Karpas-422 (cell line): Measurements from ENCODE around the gene LCN9. TPM values are rescaled to one million over a fixed set of nuclear protein-coding genes. Genes with fewer than 3 reads are reported as not detected.

Source experiments
- DNase-seq: peaks from one replicate; pipeline ENCODE4 v3.0.0-alpha.2; 2015
- H2AFZ ChIP-seq: fragments of 200-600 bp; sonication (generic); 2 replicates; pipeline ENCODE4 v1.6.1; 2014; ENCODE audit warnings: antibody characterized with exemption, low read length, mixed read lengths
- H3K27ac ChIP-seq: fragments of 200-600 bp; sonication (generic); 2 replicates; pipeline ENCODE4 v1.5.1; 2014; ENCODE audit warnings: mild to moderate bottlenecking, low read length, moderate library complexity
- H3K27me3 ChIP-seq: fragments of 200-600 bp; sonication (generic); 2 replicates; pipeline ENCODE4 v1.6.1; 2014; ENCODE audit warnings: low read length, mixed read lengths
- H3K36me3 ChIP-seq: fragments of 200-600 bp; sonication (generic); 2 replicates; pipeline ENCODE4 v1.6.1; 2014; ENCODE audit warnings: low read length, mixed read lengths; ENCODE audit not compliant: insufficient read depth
- H3K4me1 ChIP-seq: fragments of 200-600 bp; sonication (generic); 2 replicates; pipeline ENCODE4 v1.6.1; 2014; ENCODE audit warnings: mild to moderate bottlenecking, low read length, mixed read lengths
- H3K4me2 ChIP-seq: fragments of 200-600 bp; sonication (generic); 2 replicates; pipeline ENCODE4 v1.6.1; 2014; ENCODE audit warnings: low read length, low read depth, mild to moderate bottlenecking; ENCODE audit not compliant: poor library complexity, severe bottlenecking
- H3K4me3 ChIP-seq: fragments of 200-600 bp; sonication (generic); 2 replicates; pipeline ENCODE4 v1.5.1; 2014; ENCODE audit warnings: mild to moderate bottlenecking, antibody characterized with exemption, low read length, mixed read lengths
- H3K79me2 ChIP-seq: fragments of 200-600 bp; sonication (generic); 2 replicates; pipeline ENCODE4 v1.6.1; 2014; ENCODE audit warnings: mild to moderate bottlenecking, low read length, mixed read lengths
- H3K9ac ChIP-seq: fragments of 200-600 bp; sonication (generic); 2 replicates; pipeline ENCODE4 v1.6.0; 2014; ENCODE audit warnings: low read length
- H3K9me2 ChIP-seq: fragments of 200-600 bp; sonication (generic), shearing (Covaris generic); replicated peaks from 2 replicates; pipeline ENCODE4 v1.6.0; 2014; ENCODE audit warnings: mild to moderate bottlenecking, low read length, moderate library complexity; ENCODE audit not compliant: insufficient read depth
- H3K9me3 ChIP-seq: fragments of 300-700, 200-600 bp; sonication (generic); 2 replicates; pipeline ENCODE4 v1.6.1; 2014; ENCODE audit warnings: low read length, mixed read lengths
- H4K20me1 ChIP-seq: fragments of 200-600 bp; sonication (generic); 2 replicates; pipeline ENCODE4 v1.6.1; 2014; ENCODE audit warnings: mild to moderate bottlenecking, antibody characterized with exemption, low read length, low read depth; ENCODE audit not compliant: insufficient read depth
- total RNA-seq: library from RNA; depleted of rRNA; stranded (reverse); fragments of >200 nt; shearing (Covaris generic); gene quantifications from 2 replicates; pipeline ENCODE4 v1.2.3, GENCODE V29; 2014; ENCODE audit warnings: low replicate concordance

Gene LCN9
- total RNA-seq, 1 experiment from 2014 or later = not detected

DNA sequence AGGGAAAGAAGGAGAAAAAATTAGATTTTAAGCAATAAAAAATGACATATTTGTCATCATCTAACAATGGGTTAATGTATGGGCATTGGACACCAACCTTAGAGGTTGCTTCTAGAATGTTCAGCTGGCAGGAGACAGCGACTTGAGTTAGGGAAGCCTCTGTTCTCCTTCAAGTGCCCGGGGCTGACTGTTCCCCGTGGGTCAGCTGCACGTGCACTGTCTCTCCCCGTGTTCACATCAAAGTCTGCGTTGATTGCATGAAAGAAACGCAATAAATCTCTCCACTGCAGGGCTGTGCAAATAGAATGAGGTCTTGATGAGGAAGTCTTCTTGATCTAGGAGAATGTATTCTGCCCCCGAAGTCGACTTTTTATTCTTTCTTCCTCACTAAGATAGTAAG is 23.9 kb upstream of the LCN9 start, which contains the start of gene GLT6D1:
Gene GLT6D1, minus strand, starts transcription at position 345 of the 400 bp plus-strand sequence. CDS start 353 bp downstream, outside the sequence.
- no peak within 1 kb of the TSS for H2AFZ ChIP-seq
- no peaks in the 10 kb centered on the region for H3K36me3 ChIP-seq
- H4K20me1 ChIP-seq = no peaks in the 10 kb centered on the region
- no peak within 1 kb of the TSS for H3K27ac ChIP-seq
- H3K9me2 ChIP-seq = no peaks in the 10 kb centered on the region
- H3K4me1 ChIP-seq = no peaks in the 10 kb centered on the region
- H3K4me2 ChIP-seq = no peak within 1 kb of the TSS
- H3K9ac ChIP-seq = no peak within 1 kb of the TSS
- H3K79me2 ChIP-seq = no peaks in the 10 kb centered on the region
- H3K4me3 ChIP-seq = no peak within 1 kb of the TSS
- DNase-seq = no peak
- no peaks in the 10 kb centered on the region; the same call in 1 of the 2 replicates for H3K27me3 ChIP-seq
- H3K9me3 ChIP-seq = no peaks in the 10 kb centered on the region

DNA sequence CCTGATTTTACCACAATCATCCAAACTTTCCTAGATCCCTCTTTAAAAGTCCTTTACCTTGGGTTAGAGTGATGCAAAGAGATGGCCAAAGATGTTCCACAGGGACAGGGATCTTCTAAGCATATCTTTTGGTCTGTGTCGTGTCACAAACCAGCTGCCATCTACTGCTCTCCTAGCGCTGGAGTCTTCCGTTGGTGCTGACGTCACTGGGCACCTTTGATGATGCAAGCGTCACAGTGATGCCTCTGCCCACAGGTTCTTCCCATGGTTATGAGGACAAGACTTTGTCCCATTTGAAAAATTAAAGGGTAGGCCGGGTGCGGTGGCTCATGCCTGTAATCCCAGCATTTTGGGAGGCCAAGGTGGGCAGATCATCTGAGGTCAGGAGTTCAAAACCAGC is 22.1 kb upstream of the LCN9 start:
- H3K79me2 ChIP-seq = no peaks in the 10 kb centered on the region
- H3K27ac ChIP-seq = no peak overlapping the region
- no peaks in the 10 kb centered on the region for H4K20me1 ChIP-seq
- H3K4me3 ChIP-seq = no peak overlapping the region
- H2AFZ ChIP-seq = no peak overlapping the region
- no peak overlapping the region for H3K4me2 ChIP-seq
- H3K36me3 ChIP-seq = no peaks in the 10 kb centered on the region
- H3K27me3 ChIP-seq = no peaks in the 10 kb centered on the region; the same call in 1 of the 2 replicates
- H3K9me3 ChIP-seq = no peaks in the 10 kb centered on the region
- H3K9me2 ChIP-seq = no peaks in the 10 kb centered on the region
- no peaks in the 10 kb centered on the region for H3K4me1 ChIP-seq
- no peak for DNase-seq
- H3K9ac ChIP-seq = no peak overlapping the region

DNA sequence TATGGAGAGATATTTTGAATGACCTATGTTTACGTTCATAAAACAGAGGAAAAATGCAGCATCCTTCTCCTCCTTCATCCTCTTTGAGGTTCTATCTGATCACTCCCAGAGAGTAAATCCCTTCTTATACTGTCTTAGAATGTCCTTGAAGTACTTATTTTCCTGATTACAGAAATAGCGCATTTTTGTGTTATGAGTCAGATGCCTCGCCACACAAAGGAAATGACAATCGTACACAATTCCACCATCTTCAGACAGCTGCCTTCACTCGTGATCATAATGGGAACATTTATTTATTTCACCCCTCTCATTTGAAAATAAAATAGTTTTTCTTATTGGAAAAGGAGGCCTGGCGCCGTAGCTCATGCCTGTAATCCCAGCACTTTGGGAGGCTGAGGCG is 21.4 kb upstream of the LCN9 start:
- Histone ChIP-seq H4K20me1 (no peaks in the 10 kb centered on the region), H3K4me3 (no peak overlapping the region), H3K9me3 (no peaks in the 10 kb centered on the region), H3K4me1 (no peaks in the 10 kb centered on the region), H3K4me2 (no peak overlapping the region), H2AFZ (no peak overlapping the region), H3K27me3 (no peaks in the 10 kb centered on the region; the same call in 1 of the 2 replicates), H3K9ac (no peak overlapping the region), H3K9me2 (no peaks in the 10 kb centered on the region), H3K27ac (no peak overlapping the region), H3K79me2 (no peaks in the 10 kb centered on the region), H3K36me3 (no peaks in the 10 kb centered on the region)
- DNase-seq = no peak

DNA sequence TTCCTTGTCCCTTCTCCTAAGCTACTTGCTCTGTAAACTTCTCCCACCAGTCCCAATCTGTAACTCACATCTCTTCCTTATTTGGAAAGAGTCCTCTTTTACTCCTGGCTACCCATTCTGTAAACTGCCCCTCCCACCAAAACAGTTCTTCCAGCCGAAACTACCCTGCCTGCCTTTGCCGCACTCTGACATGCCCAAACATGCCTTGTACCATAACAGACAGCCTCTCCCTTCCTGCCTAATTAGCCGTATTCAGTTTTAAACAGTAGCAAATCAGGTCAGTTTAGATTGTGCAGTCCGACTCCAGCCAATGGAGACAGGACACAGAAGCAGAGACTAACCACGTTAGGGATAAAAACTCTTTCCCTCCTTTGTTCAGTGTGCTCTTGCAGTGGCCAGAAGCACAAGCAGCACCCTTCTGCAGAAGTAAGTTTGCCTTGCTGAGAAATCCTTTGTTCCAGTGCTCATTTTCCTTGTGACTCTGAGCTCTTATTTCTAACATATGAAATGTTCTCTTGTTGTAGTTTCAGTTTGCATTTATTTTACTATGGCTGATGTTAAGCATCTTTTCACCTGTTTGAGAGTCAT is 18.4 kb upstream of the LCN9 start:
- no peak overlapping the region for H3K4me2 ChIP-seq
- H3K9ac ChIP-seq = no peak overlapping the region
- H3K36me3 ChIP-seq = no peaks in the 10 kb centered on the region
- no peak overlapping the region for H3K27ac ChIP-seq
- H3K27me3 ChIP-seq = no peaks in the 10 kb centered on the region; the same call in 1 of the 2 replicates
- no peaks in the 10 kb centered on the region for H3K79me2 ChIP-seq
- no peak overlapping the region for H3K4me3 ChIP-seq
- no peak overlapping the region for H2AFZ ChIP-seq
- H3K9me3 ChIP-seq = peaks cover 27% of the 10 kb centered on the region
- H3K9me2 ChIP-seq = no peaks in the 10 kb centered on the region
- no peaks in the 10 kb centered on the region for H4K20me1 ChIP-seq
- H3K4me1 ChIP-seq = no peaks in the 10 kb centered on the region
- DNase-seq = no peak

DNA sequence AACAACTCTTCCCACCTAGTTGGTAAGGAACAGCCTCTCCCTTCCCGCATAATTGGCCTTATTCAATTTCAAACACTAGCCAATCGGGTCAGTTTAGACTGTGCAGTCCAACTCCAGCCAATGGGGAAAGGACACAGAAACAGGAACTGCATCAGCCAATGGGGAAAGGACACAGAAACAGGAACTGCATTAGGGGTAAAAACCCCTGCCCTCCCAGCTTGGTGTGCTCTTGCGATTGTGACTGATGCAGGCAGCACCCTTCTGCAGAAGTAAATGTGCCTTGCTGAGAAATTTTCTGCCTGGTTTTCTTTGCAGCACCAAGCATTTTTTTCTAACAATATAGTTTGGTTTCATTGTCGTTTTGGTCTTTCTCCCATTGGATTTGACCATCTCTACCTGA is 15.2 kb upstream of the LCN9 start:
- Histone ChIP-seq H3K79me2 (no peaks in the 10 kb centered on the region), H3K4me2 (no peak overlapping the region), H4K20me1 (no peaks in the 10 kb centered on the region), H3K9ac (no peak overlapping the region), H3K9me2 (no peaks in the 10 kb centered on the region), H3K27me3 (no peaks in the 10 kb centered on the region; the same call in 1 of the 2 replicates), H3K9me3 (peaks cover 33% of the 10 kb centered on the region), H3K36me3 (no peaks in the 10 kb centered on the region), H3K27ac (no peak overlapping the region), H2AFZ (no peak overlapping the region), H3K4me3 (no peak overlapping the region), H3K4me1 (no peaks in the 10 kb centered on the region)
- DNase-seq = no peak

DNA sequence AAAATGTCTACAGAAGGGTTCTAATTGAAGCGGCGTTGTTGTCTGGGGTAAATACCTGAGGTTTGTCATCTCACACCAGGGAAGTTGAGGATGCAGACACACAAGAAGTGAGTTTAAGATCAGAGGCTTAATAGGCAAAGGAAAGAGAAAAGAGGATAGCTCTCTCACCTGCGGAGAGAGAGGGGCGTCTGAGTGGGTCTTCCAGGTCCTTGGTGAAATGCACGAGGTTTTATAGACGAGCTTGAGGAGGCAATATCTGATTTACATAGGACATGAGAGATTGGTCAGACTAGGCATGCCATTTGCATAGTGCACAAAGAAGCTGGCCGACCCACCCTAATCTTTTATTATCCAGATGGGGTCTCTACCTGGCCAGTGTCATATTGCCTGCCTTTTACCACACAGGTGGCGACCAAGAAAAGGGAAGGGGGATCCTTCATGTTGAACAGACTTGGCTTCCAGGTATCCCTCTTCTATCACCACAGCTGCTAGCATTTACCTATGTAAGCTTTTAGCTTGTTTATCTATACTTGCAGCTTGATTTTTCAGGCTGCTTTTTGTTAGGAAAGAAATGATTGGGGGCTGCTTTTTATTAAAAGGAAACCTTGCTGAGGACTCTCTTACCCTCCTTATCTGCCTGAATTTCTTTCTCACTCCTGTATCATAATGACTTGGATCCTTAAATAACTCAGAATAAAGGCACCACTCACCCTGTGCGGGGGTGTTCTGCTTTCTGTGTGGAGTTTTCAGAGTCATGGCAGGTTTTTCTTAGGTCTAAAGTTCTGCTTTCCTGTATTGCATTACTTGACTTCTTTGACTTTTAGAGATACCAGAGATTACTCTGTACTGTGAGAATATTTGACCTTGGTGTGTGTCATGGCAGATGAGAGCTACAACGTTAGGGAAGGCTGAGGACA is 14.4 kb upstream of the LCN9 start:
- Histone ChIP-seq H3K9ac (no peak overlapping the region), H3K36me3 (no peaks in the 10 kb centered on the region), H4K20me1 (no peaks in the 10 kb centered on the region), H3K27me3 (no peaks in the 10 kb centered on the region; the same call in 1 of the 2 replicates), H3K4me1 (no peaks in the 10 kb centered on the region), H3K27ac (no peak overlapping the region), H3K4me3 (no peak overlapping the region), H2AFZ (no peak overlapping the region), H3K9me2 (no peaks in the 10 kb centered on the region), H3K9me3 (peaks cover 33% of the 10 kb centered on the region), H3K79me2 (no peaks in the 10 kb centered on the region), H3K4me2 (no peak overlapping the region)
- peak; percentile 5 for DNase-seq

DNA sequence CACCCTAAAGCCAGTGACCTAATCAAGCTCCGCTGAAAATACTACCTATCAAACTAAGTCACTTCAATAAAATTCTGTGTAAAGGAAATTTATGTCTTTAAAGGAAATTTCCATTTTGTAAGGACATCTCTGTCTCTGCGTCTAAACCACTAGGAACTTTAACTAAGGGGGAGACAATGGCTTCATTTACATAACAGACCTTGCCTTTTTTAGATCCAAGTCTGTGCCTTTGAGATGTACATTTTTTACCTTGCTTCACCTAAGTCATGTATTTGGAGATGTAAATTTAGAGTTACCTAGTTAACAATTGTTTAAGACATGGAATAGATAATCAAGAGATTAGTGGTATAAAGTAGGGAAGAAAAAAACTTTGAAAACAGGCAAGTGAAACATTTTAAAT is 13.6 kb upstream of the LCN9 start:
- Histone ChIP-seq H3K9me3 (peaks cover 33% of the 10 kb centered on the region), H3K27ac (no peak overlapping the region), H3K79me2 (no peaks in the 10 kb centered on the region), H3K4me2 (no peak overlapping the region), H3K36me3 (no peaks in the 10 kb centered on the region), H2AFZ (no peak overlapping the region), H4K20me1 (no peaks in the 10 kb centered on the region), H3K4me3 (no peak overlapping the region), H3K27me3 (no peaks in the 10 kb centered on the region; the same call in 1 of the 2 replicates), H3K4me1 (no peaks in the 10 kb centered on the region), H3K9me2 (no peaks in the 10 kb centered on the region), H3K9ac (no peak overlapping the region)
- DNase-seq = no peak

DNA sequence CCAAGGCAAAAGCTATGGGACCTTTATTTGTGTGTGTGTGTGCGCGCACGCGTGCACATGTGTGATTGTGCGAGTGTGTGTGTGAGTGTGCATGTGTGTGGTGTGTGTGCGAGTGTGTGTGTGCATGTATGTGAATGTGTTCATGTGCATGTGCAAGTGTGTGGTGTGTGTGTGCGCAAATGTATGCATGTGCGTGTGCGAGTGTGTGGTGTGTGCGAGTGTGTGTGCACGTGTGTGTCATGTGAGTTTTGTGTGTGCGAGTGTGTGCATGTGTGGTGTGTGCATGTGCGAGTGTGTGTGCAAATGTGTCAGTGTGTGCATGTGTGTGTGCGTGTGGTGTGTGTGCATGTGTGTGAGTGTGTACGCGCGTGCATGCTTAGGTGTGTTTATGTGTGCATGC is 12.7 kb upstream of the LCN9 start:
- H3K4me2 ChIP-seq = no peak overlapping the region
- H3K27me3 ChIP-seq = no peaks in the 10 kb centered on the region; the same call in 1 of the 2 replicates
- no peak overlapping the region for H3K9ac ChIP-seq
- no peak overlapping the region for H3K27ac ChIP-seq
- H3K9me2 ChIP-seq = no peaks in the 10 kb centered on the region
- no peak overlapping the region for H3K4me3 ChIP-seq
- DNase-seq = no peak
- no peaks in the 10 kb centered on the region for H3K4me1 ChIP-seq
- H3K36me3 ChIP-seq = no peaks in the 10 kb centered on the region
- no peak overlapping the region for H2AFZ ChIP-seq
- H3K79me2 ChIP-seq = no peaks in the 10 kb centered on the region
- H4K20me1 ChIP-seq = no peaks in the 10 kb centered on the region
- peaks cover 33% of the 10 kb centered on the region for H3K9me3 ChIP-seq
